ENCODE results near the gene SAPCD1.

The SAPCD1 gene

GRCh38 chr6:31762356-31762755 lies at the start of gene SAPCD1:
Gene SAPCD1, plus strand, starts transcription at chr6:31762656. Its CDS starts 399 bp downstream, at chr6:31763055.
- no peak for DNase-seq

GRCh38 chr6:31713465-31713864 lies 49.0 kb upstream of the SAPCD1 start:
- no peak for DNase-seq

GRCh38 chr6:31713991-31714684 lies 48.3 kb upstream of the SAPCD1 start:
- peak; percentile 21 for DNase-seq

GRCh38 chr6:31715022-31715958 lies 47.2 kb upstream of the SAPCD1 start, which contains the start of gene LY6G6D:
Gene LY6G6D, plus strand, starts transcription at chr6:31715348. Its CDS starts 8 bp downstream, at chr6:31715356.
- no peak for DNase-seq

- DNase-seq: peak; percentile 64
These were observed 44.8 kb upstream of the SAPCD1 start for GRCh38 chr6:31717499-31718222.

GRCh38 chr6:31718265-31718664 lies 44.2 kb upstream of the SAPCD1 start:
- peak; percentile 94 for DNase-seq

GRCh38 chr6:31719001-31719400 lies 43.5 kb upstream of the SAPCD1 start:
- DNase-seq: no peak

GRCh38 chr6:31720196-31720770 lies 42.2 kb upstream of the SAPCD1 start:
- DNase-seq: no peak

- no peak for DNase-seq
These were observed 41.0 kb upstream of the SAPCD1 start, which contains the start of gene LY6G6C for GRCh38 chr6:31721351-31722020. Gene LY6G6C, minus strand, starts transcription at chr6:31721746. Its CDS starts 67 bp downstream, at chr6:31721679.

GRCh38 chr6:31722173-31722572 lies 40.3 kb upstream of the SAPCD1 start:
- no peak for DNase-seq

GRCh38 chr6:31723245-31723979 lies 39.0 kb upstream of the SAPCD1 start, which contains the start of gene MPIG6B:
Gene MPIG6B, plus strand, starts transcription at chr6:31723373. Its CDS starts 11 bp downstream, at chr6:31723384.
- no peak for DNase-seq

- no peak for DNase-seq
These were observed 38.3 kb upstream of the SAPCD1 start for GRCh38 chr6:31723980-31724691.

- no peak for DNase-seq
These were observed 36.7 kb upstream of the SAPCD1 start for GRCh38 chr6:31725502-31726350.

- no peak for DNase-seq
These were observed 35.3 kb upstream of the SAPCD1 start for GRCh38 chr6:31727034-31727716.

- DNase-seq: no peak
These were observed 34.5 kb upstream of the SAPCD1 start for GRCh38 chr6:31727717-31728671.

GRCh38 chr6:31728767-31729514 lies 33.5 kb upstream of the SAPCD1 start, which contains the start of gene DDAH2:
Gene DDAH2, minus strand, starts transcription at chr6:31729299. Its CDS starts 138 bp downstream, at chr6:31729161.
- no peak for DNase-seq

GRCh38 chr6:31729515-31729978 lies 32.9 kb upstream of the SAPCD1 start:
- DNase-seq: no peak
